HFFc6 (cell line): ENCODE data around the gene CLTB. TPM values are rescaled to one million over a fixed set of nuclear protein-coding genes. Genes with fewer than 3 reads are reported as not detected.

ENCODE experiments used
- DNase-seq: peaks from one replicate; pipeline ENCODE4 v3.0.0-alpha.2; 2018
- H3K27ac Mint-ChIP-seq: 2 replicates; pipeline ENCODE4 v1.8.0; 2020; ENCODE audit warnings: mild to moderate bottlenecking, mixed read lengths
- H3K27me3 Mint-ChIP-seq: 2 replicates; pipeline ENCODE4 v1.8.0; 2021; ENCODE audit warnings: mild to moderate bottlenecking, moderate library complexity, mixed read lengths; ENCODE audit not compliant: insufficient read depth
- H3K36me3 Mint-ChIP-seq: 2 replicates; pipeline ENCODE4 v1.8.0; 2021; ENCODE audit warnings: low read depth, mixed read lengths
- H3K4me1 Mint-ChIP-seq: 2 replicates; pipeline ENCODE4 v1.8.0; 2020; ENCODE audit warnings: low read depth, mixed read lengths
- H3K4me3 Mint-ChIP-seq: 2 replicates; pipeline ENCODE4 v1.8.0; 2020; ENCODE audit warnings: mild to moderate bottlenecking, moderate library complexity, mixed read lengths
- H3K9me3 Mint-ChIP-seq: 2 replicates; pipeline ENCODE4 v1.8.0; 2020; ENCODE audit warnings: mild to moderate bottlenecking, mixed read lengths
- total RNA-seq, 6 experiments: library from RNA; stranded (reverse); fragmentation: NEBNext Ultra II Directional; extraction: Animal tissue kit (Norgen Biotek cat#: 25700); gene quantifications; 2 replicates in 1 of 6; 3 replicates in 5 of 6; pipeline ENCODE4 v1.2.3, GENCODE V29; 2021
- TF ChIP-seq, protein P1 (sequence below): fragments of 200-600 bp; sonication (generic); IDR thresholded peaks from 2 replicates; pipeline ENCODE4 v1.5.0; 2021; ENCODE audit warnings: antibody characterized with exemption, mild to moderate bottlenecking

CLTB gene
- total RNA-seq, 6 experiments from 2014 or later, result 178 to 226 (median 202) TPM

DNA sequence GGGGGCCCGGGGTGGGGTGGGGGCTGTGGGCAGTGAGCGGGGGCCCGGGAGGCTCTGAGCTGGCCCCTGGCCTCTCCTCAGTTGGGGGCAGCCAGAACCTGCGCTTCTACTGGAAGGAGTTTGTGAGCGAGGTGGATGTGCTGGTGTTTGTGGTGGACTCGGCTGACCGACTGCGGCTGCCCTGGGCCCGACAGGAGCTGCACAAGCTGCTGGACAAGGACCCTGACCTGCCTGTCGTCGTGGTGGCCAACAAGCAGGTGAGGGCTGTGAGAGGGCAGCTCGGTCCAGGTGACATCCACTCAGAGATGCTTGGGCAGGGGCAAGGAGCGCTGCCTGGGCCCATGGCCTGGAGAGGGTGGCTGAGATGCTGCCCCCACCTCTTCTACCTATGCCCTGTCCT, 47.6 kb downstream of the CLTB start:
- Mint-ChIP-seq H3K9me3 (no peaks in the 10 kb centered on the region), H3K27me3 (peaks cover 3% of the 10 kb centered on the region), H3K27ac (no peak overlapping the region), H3K36me3 (peaks cover 9% of the 10 kb centered on the region), H3K4me3 (no peak overlapping the region), H3K4me1 (peaks cover 17% of the 10 kb centered on the region)
- TF ChIP-seq, protein P1, sequence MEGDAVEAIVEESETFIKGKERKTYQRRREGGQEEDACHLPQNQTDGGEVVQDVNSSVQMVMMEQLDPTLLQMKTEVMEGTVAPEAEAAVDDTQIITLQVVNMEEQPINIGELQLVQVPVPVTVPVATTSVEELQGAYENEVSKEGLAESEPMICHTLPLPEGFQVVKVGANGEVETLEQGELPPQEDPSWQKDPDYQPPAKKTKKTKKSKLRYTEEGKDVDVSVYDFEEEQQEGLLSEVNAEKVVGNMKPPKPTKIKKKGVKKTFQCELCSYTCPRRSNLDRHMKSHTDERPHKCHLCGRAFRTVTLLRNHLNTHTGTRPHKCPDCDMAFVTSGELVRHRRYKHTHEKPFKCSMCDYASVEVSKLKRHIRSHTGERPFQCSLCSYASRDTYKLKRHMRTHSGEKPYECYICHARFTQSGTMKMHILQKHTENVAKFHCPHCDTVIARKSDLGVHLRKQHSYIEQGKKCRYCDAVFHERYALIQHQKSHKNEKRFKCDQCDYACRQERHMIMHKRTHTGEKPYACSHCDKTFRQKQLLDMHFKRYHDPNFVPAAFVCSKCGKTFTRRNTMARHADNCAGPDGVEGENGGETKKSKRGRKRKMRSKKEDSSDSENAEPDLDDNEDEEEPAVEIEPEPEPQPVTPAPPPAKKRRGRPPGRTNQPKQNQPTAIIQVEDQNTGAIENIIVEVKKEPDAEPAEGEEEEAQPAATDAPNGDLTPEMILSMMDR, result no peak
- DNase-seq, result no peak

DNA sequence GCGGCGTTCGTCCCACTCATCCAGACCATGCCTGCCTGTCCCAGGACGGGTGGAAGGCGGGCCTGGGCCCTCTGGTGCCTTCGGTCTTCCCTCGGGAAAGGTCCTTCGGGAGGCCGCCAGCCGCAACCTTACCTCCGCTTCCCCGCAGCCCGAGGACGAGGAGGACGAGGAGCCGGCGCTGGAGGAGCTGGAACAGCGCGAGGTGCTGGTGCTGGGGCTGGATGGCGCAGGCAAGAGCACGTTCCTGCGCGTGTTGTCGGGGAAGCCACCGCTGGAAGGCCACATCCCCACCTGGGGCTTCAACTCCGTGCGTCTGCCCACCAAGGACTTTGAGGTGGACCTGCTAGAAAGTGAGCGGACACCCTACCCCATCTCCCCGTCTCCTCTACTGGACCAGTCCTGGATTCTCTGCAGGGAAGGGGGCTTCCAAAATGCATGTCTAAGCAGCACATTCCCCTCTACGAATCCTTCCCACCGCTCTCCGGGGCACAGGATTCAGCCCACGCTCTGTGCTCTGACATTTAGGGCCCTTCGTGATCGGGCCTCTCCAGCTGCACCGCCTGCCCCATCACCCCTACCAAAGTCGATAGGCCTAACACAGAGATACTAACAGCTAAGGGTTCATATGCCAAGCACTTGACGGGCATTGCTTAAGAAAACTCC, 50.0 kb downstream of the CLTB start:
- peaks cover 3% of the 10 kb centered on the region for H3K27me3 Mint-ChIP-seq
- DNase-seq, result no peak
- peaks cover 25% of the 10 kb centered on the region for H3K4me1 Mint-ChIP-seq
- TF ChIP-seq, protein P1, result no peak
- H3K9me3 Mint-ChIP-seq, result no peaks in the 10 kb centered on the region
- peak overlapping the region; percentile 54 for H3K27ac Mint-ChIP-seq
- H3K4me3 Mint-ChIP-seq, result peak overlapping the region; percentile 78
- H3K36me3 Mint-ChIP-seq, result peaks cover 9% of the 10 kb centered on the region

DNA sequence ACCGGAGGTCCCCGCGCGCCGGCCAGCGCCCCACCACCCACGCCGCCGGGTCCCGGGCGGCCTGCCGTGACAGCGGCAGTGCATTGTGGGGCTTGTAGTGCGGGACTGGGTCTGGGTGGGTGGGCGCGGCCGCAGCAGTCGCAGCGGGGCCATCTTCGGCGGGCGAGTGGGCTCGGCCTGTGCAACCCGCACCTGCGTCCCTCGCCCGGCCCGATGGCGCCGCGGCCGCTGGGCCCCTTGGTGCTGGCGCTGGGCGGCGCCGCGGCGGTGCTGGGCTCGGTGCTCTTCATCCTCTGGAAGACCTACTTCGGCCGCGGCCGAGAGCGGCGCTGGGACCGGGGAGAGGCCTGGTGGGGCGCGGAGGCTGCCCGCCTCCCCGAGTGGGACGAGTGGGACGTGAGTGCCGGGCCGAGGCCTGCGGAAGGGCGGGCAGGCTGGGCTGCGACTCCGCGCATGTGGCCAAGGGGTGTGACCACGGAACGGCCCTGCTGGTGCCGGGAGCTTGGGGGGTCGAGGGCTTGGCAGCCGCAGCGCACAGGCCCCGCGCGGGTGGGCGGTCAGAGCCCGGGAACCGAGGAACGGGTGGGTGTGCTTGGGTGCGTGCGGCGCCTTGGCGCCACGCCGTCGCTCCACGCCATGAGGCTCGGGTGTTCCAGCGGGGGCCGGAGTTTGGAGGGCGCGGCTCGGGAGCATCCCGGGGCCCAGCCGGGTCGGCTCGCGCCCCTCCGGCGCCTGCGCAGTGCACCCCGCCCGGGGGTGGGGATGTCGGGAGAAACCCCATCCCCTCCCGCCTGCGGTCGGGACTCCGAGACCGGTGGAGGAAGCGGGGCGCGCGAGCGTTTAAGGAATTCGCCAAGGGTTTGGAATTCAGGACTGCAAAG, 50.7 kb downstream of the CLTB start, which contains the start of gene ARL10:
ARL10 (plus strand) TSS at position 137 of the 881 bp plus-strand sequence; CDS start at position 214, 77 bp downstream.
- no peaks in the 10 kb centered on the region for H3K9me3 Mint-ChIP-seq
- H3K36me3 Mint-ChIP-seq, result peaks cover 9% of the 10 kb centered on the region
- peak within 1 kb of the TSS; percentile 78 for H3K4me3 Mint-ChIP-seq
- TF ChIP-seq, protein P1, result no peak; the same call in 1 of the 2 replicates
- no peak for DNase-seq
- peaks cover 25% of the 10 kb centered on the region for H3K4me1 Mint-ChIP-seq
- H3K27ac Mint-ChIP-seq, result peak within 1 kb of the TSS; percentile 59
- peaks cover 6% of the 10 kb centered on the region for H3K27me3 Mint-ChIP-seq

DNA sequence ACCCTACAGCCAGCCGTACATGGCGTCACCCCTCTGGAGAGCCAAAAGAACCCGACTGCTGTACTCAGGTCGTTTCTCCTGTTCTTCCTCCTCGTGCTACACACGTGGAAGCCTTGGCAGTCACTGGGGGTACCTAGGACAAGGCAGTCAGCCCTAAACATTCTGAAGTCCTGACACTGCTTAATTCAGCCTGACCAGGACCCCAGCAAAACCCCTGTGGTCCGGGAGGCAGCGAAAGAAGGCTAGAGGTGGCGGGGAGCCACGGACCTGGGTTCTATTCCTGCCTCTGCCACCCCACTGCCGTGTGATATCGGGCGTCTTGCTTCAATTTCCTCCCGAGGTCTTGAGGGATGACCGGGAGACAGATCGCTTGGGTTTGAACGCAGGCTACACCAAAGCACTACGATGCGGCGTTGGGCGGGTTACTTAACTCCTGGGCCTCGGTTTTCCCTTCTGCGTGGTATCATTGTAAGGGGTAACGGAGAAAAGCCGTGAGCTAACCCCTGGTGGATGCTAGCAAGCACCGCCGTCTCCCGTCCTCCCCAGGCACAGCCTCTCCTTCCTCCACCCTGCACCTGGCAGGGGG, 51.5 kb downstream of the CLTB start:
- Mint-ChIP-seq H3K36me3 (peaks cover 10% of the 10 kb centered on the region), H3K9me3 (no peaks in the 10 kb centered on the region), H3K4me1 (peaks cover 27% of the 10 kb centered on the region), H3K27me3 (peaks cover 6% of the 10 kb centered on the region), H3K4me3 (peak overlapping the region; percentile 74), H3K27ac (peak overlapping the region; percentile 59)
- TF ChIP-seq, protein P1, result no peak
- DNase-seq, result no peak

DNA sequence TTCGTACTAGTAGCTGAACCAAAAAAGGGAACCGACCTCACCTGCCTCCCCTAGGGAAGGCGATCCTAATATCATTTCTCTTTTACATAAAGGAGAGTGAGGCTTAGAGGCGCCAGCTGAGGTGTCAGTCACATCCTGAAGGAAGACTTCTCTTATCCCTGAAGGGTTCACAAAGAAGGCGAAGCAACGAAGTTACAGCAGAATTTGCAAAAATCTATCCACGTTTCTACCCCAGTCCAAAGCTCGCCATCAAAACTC, 54.2 kb downstream of the CLTB start:
- TF ChIP-seq, protein P1, result no peak
- Mint-ChIP-seq H3K4me1 (peaks cover 37% of the 10 kb centered on the region), H3K27me3 (peaks cover 5% of the 10 kb centered on the region), H3K9me3 (no peaks in the 10 kb centered on the region), H3K27ac (no peak overlapping the region), H3K36me3 (peaks cover 20% of the 10 kb centered on the region), H3K4me3 (peak overlapping the region; percentile 98)
- no peak for DNase-seq
